HepG2 (cell line): ENCODE results near the gene GFER. TPM values are rescaled to one million over a fixed set of nuclear protein-coding genes. Genes with fewer than 3 reads are reported as not detected.

Experiments
- AGO1 ChIP-seq: fragments of 200-400 bp; formaldehyde crosslinking; IDR thresholded peaks from 2 replicates; pipeline ENCODE4 v1.6.1; 2017; ENCODE audit warnings: mild to moderate bottlenecking, low read depth, low read length, moderate library complexity; ENCODE audit not compliant: poor library complexity, severe bottlenecking
- GABPB1 ChIP-seq: IDR thresholded peaks from 2 replicates; pipeline ENCODE4 v1.6.1; 2016; ENCODE audit warnings: mild to moderate bottlenecking, missing genetic modification reagents, moderate library complexity, missing compliant biosample characterization
- GTF2F1 ChIP-seq: fragments of 150-350 bp; IDR thresholded peaks from 2 replicates; pipeline ENCODE4 v1.6.1; 2014; ENCODE audit warnings: low read length
- HNF4G ChIP-seq, 2 experiments: sonication (generic) in 1 of 2; formaldehyde crosslinking in 1 of 2; IDR thresholded peaks; 2 replicates each; pipeline versions ENCODE4 v1.4.0 to v1.6.1; 2011 to 2020; ENCODE audit warnings: borderline replicate concordance in 2 of 2, low read depth in 2 of 2, mild to moderate bottlenecking in 2 of 2, low read length in 1 of 2, missing genetic modification reagents in 1 of 2, moderate library complexity in 1 of 2
- JUN ChIP-seq: sonication (generic); formaldehyde crosslinking; IDR thresholded peaks from 2 replicates; pipeline ENCODE4 v1.4.0; 2020; ENCODE audit warnings: mild to moderate bottlenecking, missing genetic modification reagents
- PHF21A ChIP-seq: sonication (generic); formaldehyde crosslinking; IDR thresholded peaks from 2 replicates; pipeline ENCODE4 v1.5.0; 2020; ENCODE audit warnings: mild to moderate bottlenecking, missing genetic modification reagents
- SIN3A ChIP-seq: IDR thresholded peaks from 2 replicates; pipeline ENCODE4 v1.6.1; 2011; ENCODE audit warnings: low read depth, mild to moderate bottlenecking, control low read depth, low read length, borderline replicate concordance
- SMC3 ChIP-seq: IDR thresholded peaks from 2 replicates; pipeline ENCODE4 v1.6.1; 2011; ENCODE audit warnings: low read length, improper control_type of control experiment
- TBX2 ChIP-seq: sonication (generic); formaldehyde crosslinking; IDR thresholded peaks from 2 replicates; pipeline ENCODE4 v1.5.0; 2020; ENCODE audit warnings: missing genetic modification reagents, mild to moderate bottlenecking, borderline replicate concordance
- ZBTB21 ChIP-seq: sonication (generic); formaldehyde crosslinking; IDR thresholded peaks from 2 replicates; pipeline ENCODE4 v1.4.0; 2020; ENCODE audit warnings: missing genetic modification reagents
- ZNF160 ChIP-seq: sonication (generic); formaldehyde crosslinking; IDR thresholded peaks from 2 replicates; pipeline ENCODE4 v1.8.0; 2022; ENCODE audit warnings: mild to moderate bottlenecking, inconsistent platforms, missing genetic modification reagents
- ZNF407 ChIP-seq: sonication (generic); formaldehyde crosslinking; IDR thresholded peaks from one replicate; pipeline ENCODE4 v1.5.1; 2020; ENCODE audit warnings: mild to moderate bottlenecking, missing genetic modification reagents; ENCODE audit errors: not compliant biosample characterization
- polyA plus RNA-seq, 8 experiments: library from polyadenylated mRNA; depleted of rRNA in 3 of 8; stranded (reverse) in 7 of 8; unstranded in 1 of 8; fragments of >200 nt; fragmentation: Illumina TruSeq in 4 of 8; extraction: Trizol in 4 of 8; gene quantifications; 2 replicates each; pipeline versions ENCODE4 v1.2.1 to v1.2.3, GENCODE V29; 2011 to 2016; ENCODE audit warnings: low read depth in 4 of 8, missing spikeins in 1 of 8, mixed read lengths in 1 of 8; ENCODE audit not compliant: insufficient read depth in 1 of 8
- total RNA-seq, 5 experiments: library from RNA; depleted of rRNA; stranded (reverse); fragments of >200 nt; fragmentation: Illumina TruSeq; extraction: Trizol; gene quantifications; 2 replicates each; pipeline ENCODE4 v1.2.3, GENCODE V29; 2016; ENCODE audit warnings: low read depth in 1 of 5
- TF ChIP-seq, protein P1 (sequence below): sonication (generic); formaldehyde crosslinking; IDR thresholded peaks from 2 replicates; pipeline ENCODE4 v1.8.0; 2022; ENCODE audit warnings: missing genetic modification reagents, mild to moderate bottlenecking, moderate library complexity, borderline replicate concordance
- TF ChIP-seq, protein P2 (sequence below): sonication (generic); formaldehyde crosslinking; IDR thresholded peaks from 2 replicates; pipeline ENCODE4 v1.5.0; 2020; ENCODE audit warnings: mild to moderate bottlenecking, missing genetic modification reagents

Gene GFER
- total and polyA plus RNA-seq, 2 of the 13 experiments (the other 11 are each of a cell fraction or from before 2014, with no cell fraction given): 28.6 to 71.7 TPM

- TF ChIP-seq SIN3A (no peak), GTF2F1 (no peak), HNF4G (IDR thresholded peaks at IDR 0.05; ENCODE audit: borderline replicate concordance, low read depth, low read length) (peak; percentile 89), HNF4G (CRISPR knock-in tag; IDR thresholded peaks at IDR 0.05; ENCODE audit: borderline replicate concordance, low read depth) (peak; percentile 96), ZNF160 (CRISPR knock-in tag) (peak; percentile 14; the same call in 1 of the 2 replicates), ZNF407 (CRISPR knock-in tag) (peak; percentile 64), TBX2 (CRISPR knock-in tag) (peak; percentile 79; the same call in 1 of the 2 replicates), SMC3 (no peak), GABPB1 (CRISPR knock-in tag) (peak; percentile 35), AGO1 (peak; percentile 47), PHF21A (CRISPR knock-in tag) (peak; percentile 92), JUN (CRISPR knock-in tag) (0 out of 2 replicates have a peak, but pooled peaks have one; percentile 13), ZBTB21 (no peak)
- TF ChIP-seq, protein P1, sequence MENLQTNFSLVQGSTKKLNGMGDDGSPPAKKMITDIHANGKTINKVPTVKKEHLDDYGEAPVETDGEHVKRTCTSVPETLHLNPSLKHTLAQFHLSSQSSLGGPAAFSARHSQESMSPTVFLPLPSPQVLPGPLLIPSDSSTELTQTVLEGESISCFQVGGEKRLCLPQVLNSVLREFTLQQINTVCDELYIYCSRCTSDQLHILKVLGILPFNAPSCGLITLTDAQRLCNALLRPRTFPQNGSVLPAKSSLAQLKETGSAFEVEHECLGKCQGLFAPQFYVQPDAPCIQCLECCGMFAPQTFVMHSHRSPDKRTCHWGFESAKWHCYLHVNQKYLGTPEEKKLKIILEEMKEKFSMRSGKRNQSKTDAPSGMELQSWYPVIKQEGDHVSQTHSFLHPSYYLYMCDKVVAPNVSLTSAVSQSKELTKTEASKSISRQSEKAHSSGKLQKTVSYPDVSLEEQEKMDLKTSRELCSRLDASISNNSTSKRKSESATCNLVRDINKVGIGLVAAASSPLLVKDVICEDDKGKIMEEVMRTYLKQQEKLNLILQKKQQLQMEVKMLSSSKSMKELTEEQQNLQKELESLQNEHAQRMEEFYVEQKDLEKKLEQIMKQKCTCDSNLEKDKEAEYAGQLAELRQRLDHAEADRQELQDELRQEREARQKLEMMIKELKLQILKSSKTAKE (CRISPR knock-in tag): peak; percentile 65
- TF ChIP-seq, protein P2, sequence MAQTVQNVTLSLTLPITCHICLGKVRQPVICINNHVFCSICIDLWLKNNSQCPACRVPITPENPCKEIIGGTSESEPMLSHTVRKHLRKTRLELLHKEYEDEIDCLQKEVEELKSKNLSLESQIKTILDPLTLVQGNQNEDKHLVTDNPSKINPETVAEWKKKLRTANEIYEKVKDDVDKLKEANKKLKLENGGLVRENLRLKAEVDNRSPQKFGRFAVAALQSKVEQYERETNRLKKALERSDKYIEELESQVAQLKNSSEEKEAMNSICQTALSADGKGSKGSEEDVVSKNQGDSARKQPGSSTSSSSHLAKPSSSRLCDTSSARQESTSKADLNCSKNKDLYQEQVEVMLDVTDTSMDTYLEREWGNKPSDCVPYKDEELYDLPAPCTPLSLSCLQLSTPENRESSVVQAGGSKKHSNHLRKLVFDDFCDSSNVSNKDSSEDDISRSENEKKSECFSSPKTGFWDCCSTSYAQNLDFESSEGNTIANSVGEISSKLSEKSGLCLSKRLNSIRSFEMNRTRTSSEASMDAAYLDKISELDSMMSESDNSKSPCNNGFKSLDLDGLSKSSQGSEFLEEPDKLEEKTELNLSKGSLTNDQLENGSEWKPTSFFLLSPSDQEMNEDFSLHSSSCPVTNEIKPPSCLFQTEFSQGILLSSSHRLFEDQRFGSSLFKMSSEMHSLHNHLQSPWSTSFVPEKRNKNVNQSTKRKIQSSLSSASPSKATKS (CRISPR knock-in tag): no peak
Measured at GRCh38 chr16:1940273-1941161, 43.5 kb upstream of the GFER start (continued).
